GM12891 (cell line): ENCODE results near the gene UXT.
"Not testable (repeated sequence)": the region's sequence is repeated elsewhere in the genome, so short reads cannot be mapped to it uniquely, and the experiment has no call there.

Experiments used
- DNase-seq: peaks from one replicate; pipeline ENCODE4 v3.0.0; 2011; ENCODE audit warnings: low spot score; ENCODE audit not compliant: insufficient read length
- FAIRE-seq: peaks from 2 replicates; lab custom pipeline; 2011; peaks lifted over from hg19 to GRCh38; lab: Jason Lieb, UNC
- PAX5 ChIP-seq: IDR thresholded peaks from 2 replicates; pipeline ENCODE4 v1.6.1; 2011; ENCODE audit warnings: low read length, moderate library complexity, mild to moderate bottlenecking; ENCODE audit not compliant: insufficient read depth, severe bottlenecking
- POLR2A ChIP-seq: IDR thresholded peaks from 2 replicates; pipeline ENCODE4 v1.6.1; 2011; ENCODE audit warnings: low read depth, low read length, control low read depth
- POLR2AphosphoS5 ChIP-seq: IDR thresholded peaks from 2 replicates; pipeline ENCODE4 v1.6.1; 2011; ENCODE audit warnings: low read depth, low read length, control low read depth
- POU2F2 ChIP-seq: IDR thresholded peaks from 2 replicates; pipeline ENCODE4 v1.6.1; 2011; ENCODE audit warnings: low read depth, mild to moderate bottlenecking, control low read depth, low read length, moderate library complexity
- SPI1 ChIP-seq: IDR thresholded peaks from 2 replicates; pipeline ENCODE4 v1.6.1; 2011; ENCODE audit warnings: low read depth, low read length, control low read depth
- TAF1 ChIP-seq: IDR thresholded peaks from 2 replicates; pipeline ENCODE4 v1.6.1; 2011; ENCODE audit warnings: low read depth, low read length, control low read depth

UXT gene

DNA sequence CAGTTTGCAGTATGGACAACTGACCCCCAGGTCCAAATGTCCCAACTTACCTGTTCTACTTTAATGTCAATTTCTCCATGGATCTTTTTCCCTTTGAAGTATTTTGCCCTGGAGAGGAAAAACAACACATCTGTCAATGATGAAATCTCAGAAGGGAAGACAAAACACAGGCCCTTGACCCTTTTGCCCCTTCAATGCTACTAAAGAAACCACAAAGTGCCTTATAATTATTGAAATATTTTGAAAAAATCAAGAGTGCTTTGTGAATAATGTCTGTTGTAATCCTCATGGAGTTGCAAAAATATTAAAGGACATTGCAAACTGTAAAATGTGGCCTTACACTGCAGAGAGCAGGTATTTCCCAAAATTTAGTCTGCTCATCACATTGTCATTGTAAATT, 51.9 kb downstream of the UXT start:
- no peak for TF ChIP-seq SPI1
- no peak for TF ChIP-seq POLR2A
- no peak for TF ChIP-seq POLR2AphosphoS5
- FAIRE-seq (no peak), DNase-seq (no peak)

DNA sequence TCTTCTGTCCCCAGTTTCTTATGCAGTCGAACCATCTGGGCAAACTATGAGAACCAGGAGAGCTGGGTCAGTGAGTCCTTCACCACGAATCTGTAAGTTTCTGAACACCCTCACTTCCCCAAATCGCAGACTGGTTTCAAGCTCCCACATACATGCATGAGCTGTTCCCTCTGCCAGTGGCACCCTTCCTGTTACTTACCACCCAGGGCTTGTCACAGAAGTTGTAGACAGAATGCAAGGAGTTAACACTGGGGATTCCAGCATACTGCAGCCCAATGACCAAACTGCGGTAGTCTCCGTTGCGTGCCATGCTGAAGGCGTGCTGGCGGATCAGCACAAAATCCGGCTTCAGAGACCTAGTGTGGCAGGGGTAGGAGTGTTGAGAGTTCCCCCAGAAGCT, 54.0 kb downstream of the UXT start:
- TF ChIP-seq PAX5 = no peak
- TF ChIP-seq POLR2AphosphoS5 = no peak
- peak; percentile 60 for TF ChIP-seq SPI1
- no peak for TF ChIP-seq TAF1
- TF ChIP-seq POLR2A = no peak
- no peak for TF ChIP-seq POU2F2
- FAIRE-seq = peak; percentile 77
- DNase-seq = no peak

DNA sequence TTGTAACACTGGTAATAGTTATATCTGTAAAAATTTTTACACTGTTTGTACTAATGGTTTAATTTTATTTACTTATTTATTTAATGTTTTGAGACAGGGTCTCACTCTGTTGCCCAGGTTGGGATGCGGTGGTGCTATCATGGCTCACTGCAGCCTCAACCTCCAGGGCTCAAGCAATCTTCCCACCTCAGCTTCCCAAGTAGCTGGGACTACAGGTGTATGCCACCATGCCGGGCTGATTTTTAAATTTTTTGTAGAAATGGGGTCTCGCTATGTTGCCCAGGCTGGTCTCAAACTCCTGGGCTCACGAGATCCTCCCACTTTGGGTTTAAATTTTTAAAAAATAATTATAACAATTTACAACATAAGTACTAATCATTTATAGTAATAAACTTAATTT, 55.9 kb downstream of the UXT start:
- DNase-seq, FAIRE-seq: not testable (repeated sequence)
